Germinal center (tissue), 1 donor: ENCODE results near the gene ACTN1.

Experiments
- DNase-seq: peaks from one replicate; pipeline ENCODE4 v3.0.0; 2012; ENCODE audit warnings: mixed read lengths, low spot score

ACTN1 gene

DNA sequence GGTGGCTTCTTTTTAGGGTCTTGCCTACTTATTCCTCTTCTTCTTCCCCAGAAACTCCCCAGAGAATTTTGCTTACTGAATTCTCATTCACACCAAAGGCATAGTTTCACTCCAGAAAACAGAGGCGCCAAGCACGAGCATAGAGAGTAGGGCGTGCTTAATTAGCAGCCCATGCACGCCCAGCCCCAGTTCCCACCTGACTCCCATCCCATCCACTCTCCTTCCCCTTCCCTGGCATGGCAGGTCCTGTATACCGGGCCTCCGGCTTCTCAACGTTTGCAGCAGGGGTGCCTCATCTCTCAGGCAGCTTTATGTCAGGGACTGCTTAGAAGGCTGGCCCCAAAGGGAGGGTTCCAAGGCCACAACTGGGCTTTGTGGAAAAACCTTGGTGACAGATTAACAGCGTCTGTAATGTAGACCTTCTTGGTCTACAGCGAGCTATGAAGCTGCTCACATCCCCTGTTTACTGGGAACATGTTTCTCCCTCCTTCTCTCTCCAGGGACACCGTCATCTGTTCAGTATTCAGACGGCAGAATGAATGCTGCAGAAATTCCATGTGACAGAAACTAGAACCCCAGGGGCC lies 62.7 kb downstream of the ACTN1 start:
- DNase-seq: no peak

DNA sequence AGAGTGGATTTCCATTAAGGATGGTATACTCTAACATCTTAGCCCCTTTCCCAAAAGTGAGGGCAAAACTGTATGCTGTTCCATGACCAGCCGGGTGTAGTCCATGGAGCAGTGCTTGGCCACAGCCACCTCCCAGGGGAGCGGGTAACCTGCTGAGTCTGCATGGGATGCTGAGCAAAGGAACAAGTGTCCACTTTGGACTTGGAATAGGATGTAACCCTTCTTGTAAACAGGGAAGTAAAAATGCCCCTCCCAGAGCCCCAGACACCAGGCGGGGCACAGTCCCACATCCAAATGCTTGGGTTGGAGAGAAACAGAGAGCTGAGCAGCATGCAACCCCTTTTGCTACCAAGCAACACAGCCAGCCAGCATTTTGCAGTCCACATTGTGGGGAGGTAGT lies 65.6 kb downstream of the ACTN1 start:
- DNase-seq: no peak

DNA sequence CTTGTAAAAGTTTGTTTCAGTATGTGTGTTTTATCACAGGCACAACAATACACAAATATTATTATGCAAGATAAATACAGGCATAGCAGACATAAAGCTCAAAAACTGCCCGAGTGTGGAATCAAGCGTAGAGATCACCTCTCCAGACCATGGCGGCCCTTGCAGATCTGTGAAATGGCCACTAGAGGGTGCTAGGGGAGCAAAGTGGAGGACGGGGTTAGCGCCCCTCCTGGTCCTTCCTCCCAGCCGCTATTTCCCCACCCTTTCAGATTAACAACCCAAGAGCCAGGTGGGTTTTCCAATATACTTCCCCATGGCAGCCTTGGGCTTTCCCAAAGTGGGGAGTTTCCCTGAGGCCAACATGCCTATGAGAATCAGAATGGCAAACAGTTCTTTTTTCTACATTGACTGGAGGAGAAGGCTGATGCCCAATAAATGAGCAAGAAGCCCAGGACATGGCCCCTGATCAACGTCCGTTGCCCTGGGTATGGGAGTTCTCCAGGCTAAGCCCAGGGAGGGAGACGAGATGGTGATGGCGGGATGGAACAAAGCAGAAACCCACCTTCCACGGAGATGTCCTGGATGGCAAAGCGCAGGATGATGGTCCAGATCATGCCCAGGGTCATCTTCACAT lies 67.4 kb downstream of the ACTN1 start:
- peak; percentile 90 for DNase-seq

DNA sequence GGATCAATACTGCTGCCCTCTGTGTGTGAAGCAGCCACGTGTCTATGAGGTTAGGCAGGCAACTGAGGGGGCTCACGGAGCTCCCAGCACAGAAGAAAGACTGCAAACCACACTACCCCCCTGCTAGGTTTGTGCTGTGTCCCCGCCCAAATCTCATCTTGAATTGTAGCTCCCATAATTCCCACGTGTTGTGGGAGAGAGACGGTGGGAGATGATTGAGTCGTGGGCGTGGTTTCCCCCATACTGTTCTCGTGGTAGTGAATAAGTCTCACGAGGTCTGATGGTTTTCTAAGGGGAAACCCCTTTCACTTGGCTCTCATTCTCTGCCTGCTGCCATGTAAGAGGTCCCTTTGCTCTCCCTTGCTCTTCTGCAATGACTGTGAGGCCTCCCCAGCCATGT lies 68.6 kb downstream of the ACTN1 start:
- DNase-seq: no peak

DNA sequence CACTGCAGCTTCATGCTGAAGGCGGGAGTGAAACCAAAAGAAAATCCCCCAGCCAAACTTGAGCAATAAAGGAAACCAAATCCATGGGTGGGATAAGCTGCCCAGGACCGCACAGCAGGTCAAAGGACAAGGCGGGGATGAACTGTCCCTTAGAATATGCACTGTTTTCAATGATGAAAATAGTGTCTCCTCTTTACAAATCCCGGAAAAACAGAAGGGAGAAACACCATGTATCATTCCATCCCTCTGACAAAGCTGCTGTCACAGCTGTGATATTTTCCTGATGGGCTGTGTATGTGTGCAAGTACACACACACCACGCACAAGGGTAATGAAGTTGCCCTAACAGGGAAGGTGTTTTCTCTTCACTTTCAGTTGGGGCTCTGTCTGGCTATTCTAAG lies 70.3 kb downstream of the ACTN1 start:
- DNase-seq: no peak

DNA sequence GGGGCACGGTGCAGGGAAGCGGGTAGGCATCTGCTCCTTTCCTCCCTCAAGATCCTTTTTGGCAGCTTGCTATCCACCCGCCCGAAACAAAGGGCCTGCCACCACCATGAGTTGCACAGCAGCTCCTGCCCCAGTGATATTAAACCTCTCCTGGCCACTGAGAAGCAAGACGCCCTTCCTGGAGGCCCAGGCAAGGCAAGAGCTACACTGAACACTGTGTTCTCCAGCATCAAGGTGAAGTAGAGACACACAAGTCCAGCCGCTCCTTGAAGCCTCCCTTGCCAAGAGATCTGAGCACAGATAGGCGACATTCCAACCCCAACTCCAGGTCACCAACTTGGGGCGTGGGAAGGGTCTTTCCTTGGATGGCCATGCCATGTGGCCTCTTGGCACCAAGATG lies 70.9 kb downstream of the ACTN1 start:
- no peak for DNase-seq

DNA sequence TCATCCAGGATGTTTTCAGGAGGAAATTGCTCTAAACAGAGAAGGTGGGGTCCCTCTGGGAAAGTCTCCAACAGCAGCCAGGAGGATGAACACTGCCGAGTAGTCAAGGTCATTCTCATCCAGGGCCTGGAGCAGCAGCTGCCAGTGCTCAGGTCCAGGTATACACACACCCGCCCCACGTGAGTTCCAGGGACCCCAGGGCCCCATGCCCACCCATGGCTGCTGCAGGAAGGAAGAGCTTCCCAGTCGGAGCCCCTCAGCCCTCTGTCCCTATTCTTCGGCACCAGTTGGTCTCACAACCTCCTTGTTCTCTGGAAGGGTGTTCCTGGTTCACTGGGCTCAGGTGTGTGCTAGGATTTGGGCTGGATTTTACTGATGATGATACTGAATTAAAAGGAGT lies 72.7 kb downstream of the ACTN1 start:
- DNase-seq: no peak

DNA sequence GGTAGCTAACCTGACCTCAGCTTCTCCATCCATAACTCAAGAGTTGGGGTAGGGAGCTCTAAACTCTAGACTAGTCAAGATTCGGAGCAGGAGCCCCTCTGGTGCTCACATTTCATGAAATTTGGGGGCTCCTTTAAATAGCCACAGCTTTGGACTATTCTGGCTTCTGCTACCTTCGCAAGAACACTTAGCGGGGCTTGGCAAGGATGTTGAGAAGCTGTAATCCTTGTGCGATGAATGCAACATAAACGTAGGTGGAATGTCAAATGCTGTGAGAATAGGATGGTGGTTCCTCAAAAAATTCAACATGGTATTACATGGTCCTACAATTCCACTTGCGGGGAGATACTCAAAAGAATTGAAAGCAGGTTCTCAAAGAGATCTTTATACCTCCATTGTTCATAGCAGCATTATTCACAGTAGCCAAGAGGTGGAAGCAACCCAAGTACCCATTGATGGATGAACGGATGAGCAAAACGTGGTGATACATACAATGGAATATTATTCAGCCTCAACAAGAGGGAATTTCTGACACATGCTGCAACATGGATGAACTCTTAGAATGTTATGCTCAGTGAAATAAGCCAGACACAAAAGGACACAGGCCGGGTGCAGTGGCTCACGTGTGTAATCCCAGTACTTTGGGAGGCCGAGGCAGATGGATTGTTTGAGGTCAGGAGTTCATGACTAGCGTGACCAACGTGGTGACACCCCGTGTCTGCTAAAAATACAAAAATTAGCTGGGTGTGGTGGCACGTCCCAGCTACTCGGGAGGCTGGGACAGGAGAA lies 73.8 kb downstream of the ACTN1 start:
- DNase-seq: no peak

DNA sequence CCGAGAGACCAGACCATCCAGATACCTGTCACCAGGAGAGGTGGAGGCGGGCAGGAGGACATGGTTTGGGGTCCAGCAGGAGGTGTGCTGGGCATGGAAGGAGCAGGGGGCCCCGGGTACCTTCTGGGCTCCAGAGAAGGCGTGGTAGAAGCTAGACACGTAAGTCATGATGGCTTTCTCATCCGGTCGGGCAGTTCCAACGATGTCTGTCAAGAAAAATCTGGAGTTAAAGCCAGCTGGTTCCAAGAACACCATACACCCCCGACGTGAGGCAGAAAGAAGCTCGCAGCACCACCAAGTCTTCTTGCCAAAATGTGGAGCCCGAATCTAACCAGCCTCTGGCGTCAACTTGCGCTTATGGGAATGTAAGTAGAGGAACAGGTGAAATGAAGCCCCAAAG lies 76.7 kb downstream of the ACTN1 start:
- no peak for DNase-seq

DNA sequence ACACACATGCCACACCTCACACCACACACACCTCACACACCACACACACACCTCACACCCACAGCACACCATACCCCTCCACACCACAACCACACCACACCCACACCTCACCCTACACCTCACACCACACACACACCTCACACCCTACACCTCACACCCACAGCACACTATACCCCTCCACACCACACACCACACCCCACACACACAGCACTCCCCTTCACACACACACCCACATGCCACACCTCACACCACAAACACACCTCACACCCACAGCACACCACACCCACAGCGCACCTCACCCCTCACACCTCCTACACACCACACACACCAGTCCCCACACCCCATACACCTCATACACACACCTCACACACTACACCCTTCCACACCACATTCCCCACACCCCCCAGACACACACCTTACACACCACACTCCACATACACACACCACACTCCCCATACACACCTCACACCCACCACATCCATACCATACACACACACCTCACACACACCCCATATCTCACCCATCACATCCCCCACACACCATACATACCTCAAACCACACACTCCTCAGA lies 80.0 kb downstream of the ACTN1 start:
- DNase-seq: no peak

DNA sequence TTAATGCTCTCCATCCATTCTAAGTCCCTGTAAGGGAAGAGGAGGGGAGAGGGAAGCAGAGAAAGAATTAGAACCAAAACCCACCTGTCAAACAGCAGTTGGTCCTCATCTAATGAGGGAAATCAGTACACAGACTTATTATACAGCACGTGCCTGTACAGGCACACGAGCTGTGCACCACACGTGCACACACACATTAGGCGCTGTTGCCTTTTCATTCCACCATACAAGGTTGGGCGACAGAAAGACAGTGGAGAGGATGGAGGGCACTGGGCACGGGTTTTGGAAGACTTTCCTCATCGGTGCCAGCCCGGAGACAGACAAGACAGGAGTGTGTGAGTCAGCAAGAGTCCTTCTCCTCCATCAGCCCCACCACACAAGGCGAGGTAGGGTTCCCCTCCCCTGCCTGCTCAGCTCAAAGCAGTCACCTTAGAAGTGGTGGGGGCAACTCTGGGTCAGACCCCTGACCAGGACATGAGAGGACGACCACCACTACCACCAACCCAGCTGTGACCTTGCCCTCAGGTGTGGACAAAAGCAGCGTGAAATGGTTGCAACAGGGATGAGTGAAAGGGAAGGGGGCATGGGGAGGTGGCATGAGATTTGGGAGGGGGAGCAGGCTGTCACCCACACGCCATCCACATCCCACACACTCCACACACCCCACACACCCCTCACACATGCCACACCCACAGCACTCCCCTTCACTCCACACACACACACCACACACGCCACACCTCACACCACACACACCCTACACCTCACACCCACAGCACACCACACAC lies 80.7 kb downstream of the ACTN1 start:
- no peak for DNase-seq

DNA sequence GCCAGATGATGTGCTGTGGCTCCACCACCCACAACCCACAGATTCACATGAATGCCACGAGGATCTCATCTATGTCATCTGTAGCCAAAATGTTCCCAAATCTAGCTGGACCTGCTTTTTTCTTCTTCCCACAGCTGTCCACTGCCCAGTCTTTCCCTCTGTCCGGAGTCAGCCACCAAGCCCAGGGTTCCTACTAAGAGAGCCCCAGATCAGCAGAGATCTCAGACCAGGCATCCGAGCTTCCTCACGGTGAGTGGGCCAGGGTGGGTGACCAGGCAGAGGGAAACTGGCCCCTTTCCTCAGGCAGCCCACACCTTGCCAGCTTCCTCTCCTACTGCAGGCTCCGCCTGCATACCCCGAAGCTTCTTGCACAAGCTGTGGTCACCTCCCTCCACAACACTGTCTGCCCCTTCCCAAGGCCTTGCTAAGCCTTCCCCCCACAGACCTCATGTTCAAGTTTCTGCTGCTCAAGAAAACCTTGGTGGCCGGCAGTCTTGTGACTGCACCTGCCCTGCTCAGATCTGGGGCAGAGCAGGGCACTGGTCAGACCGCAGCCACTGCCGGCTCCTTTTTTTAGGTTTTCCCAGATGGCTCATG lies 81.4 kb downstream of the ACTN1 start:
- DNase-seq: no peak

DNA sequence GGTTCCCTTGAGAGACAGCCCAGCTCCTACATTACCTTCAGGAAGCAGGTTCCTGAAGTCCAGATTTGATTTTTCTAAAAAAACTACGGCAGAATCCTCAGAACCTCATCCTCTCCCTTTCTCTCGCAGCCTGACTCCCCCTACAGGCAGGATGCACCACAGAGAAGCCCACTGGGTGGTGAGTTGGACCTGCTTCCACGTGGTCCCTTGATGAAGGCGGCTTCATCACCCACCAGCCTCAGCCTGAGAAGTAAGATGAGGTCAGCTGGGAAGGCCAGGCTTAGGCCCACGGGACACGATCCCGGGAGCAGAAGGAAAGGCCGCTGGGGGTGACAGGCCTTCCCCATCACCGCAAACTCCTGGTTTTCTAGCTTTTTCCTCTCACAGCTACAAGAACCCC lies 83.0 kb downstream of the ACTN1 start:
- DNase-seq: no peak

DNA sequence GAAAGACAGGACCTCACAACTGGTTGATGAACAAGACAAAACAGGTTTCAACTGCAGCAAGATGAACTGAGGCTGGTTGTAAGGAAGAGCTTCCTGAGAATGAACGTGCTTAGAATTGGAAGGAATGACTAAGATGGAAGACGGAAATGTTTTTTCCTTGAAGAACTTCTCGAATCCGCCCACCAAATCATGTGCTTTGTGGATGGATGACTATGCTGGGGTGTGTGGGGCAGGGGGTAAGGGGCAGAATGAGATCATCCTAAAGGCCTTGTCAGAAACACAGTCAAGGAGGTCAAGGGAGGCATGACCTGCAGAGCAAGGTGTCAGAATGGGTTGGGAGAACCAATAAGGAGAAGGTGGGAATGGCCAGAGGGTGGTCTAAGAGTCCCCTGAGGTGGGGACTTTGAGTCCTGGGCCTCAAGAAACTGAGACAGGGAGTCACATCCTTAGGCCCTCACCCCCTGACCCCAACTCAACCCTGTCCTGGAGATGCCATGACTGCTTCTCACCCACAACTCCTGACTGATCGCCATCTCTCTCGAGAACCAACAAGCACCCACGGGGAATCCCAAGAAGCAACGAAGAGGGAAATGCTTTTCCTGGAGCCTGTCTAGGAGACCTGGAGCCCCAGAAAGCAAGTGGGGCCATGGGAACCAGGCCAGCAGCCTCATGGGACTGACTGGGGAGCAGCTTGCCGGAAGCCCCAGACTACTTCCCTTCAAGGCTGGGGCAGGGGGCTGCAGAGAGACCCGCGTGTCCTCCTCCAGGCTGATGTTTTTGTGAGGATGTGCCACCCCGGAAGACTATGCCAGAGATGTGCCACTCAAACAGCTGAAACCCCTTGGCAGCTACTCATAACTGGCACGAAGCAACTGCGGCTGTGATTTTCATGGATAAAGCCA lies 84.0 kb downstream of the ACTN1 start:
- DNase-seq: no peak

DNA sequence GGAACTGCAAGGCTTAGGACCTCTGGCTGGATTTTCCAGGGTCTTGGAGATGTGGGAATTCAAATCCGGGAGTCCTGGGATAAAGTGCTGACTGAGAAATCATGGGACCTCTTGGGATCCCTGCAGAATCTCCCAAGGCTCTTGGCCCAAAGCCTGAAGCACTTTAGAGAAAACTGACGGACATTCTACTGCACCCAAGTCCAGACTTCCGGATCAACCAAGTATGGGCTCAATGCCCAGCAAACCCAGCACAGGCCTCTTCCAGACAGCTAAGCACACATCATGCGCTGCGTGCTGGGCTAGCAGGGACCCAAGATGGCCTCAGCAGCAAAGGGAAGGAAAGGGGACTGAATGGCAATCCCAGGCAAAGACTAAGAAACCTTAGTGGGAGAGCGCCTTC lies 85.0 kb downstream of the ACTN1 start:
- DNase-seq: no peak

DNA sequence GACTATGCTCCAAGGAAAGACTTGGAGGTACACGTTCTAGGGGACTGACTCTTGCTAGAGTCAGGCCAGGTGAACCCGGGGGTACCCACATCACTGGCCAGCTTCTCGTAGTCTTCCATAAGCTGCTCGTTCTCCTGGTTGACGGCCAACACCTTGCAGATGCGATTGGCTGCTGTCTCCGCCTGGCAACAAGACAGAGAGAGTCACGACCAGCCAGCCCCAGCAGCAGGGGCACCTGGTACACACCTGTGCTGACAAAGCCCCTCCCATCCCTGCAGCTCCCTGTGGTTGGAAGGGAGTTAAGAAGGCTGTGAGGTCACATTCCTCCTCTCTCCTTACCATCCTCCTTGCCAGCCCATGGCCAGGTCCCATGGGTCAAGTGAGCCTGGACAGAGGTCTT lies 85.5 kb downstream of the ACTN1 start:
- DNase-seq: no peak

DNA sequence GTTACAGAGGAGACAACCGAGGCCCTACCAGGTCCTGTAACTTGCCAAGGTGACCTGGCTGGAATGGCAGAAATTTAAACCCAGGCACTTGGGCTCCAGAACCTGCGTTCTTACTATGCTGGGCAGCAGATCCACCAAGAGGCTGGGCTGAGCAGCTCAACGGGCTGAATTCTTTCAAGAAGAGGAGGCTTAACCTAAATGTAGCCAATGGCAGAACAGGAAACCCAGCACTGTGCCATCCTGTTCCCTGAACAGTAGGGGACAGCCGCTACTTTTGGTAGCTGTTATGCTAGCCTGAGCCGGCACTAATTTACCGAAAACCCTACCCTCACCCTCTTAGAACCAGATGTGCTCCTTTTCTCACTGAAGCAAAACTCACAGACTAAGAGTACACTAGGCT lies 86.1 kb downstream of the ACTN1 start:
- DNase-seq: no peak

DNA sequence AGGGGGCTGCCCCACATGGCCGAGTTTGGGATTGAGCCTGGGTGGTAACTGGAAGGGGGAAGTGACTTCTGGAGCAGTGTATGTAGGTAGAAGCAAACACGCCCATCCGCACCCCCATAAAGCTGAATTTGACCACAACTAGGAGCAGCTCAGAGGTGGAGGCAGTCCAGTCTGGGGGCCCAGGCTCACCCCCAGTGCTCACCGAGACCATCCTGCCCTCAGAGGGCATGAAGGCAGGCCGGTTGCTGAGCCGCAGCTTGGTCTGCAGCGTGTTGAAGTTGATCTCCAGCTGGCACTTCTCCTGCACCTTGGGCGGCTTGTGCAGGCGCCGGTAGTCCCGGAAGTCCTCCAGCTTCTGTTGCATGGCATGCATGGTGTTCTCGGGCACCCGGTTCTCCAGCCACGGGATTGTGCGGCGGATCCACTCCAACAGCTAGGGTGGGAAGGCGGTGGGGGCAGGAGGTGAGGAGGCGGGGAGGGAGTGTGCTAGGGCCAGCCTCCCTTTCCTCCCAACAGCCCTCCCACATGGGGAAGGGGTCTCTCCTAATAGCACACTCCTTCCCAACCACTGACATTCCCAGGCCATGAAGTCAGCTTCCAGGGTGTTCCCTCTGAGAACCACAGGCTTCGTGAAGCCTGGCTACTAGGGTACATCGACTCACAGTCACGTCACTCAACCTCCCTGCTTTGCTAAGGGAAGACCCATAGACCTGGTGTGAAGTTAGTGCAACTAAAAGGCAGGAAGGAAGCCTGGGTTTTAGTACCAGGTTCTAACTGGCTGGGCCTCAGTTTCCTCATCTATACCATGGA lies 87.0 kb downstream of the ACTN1 start:
- no peak for DNase-seq

DNA sequence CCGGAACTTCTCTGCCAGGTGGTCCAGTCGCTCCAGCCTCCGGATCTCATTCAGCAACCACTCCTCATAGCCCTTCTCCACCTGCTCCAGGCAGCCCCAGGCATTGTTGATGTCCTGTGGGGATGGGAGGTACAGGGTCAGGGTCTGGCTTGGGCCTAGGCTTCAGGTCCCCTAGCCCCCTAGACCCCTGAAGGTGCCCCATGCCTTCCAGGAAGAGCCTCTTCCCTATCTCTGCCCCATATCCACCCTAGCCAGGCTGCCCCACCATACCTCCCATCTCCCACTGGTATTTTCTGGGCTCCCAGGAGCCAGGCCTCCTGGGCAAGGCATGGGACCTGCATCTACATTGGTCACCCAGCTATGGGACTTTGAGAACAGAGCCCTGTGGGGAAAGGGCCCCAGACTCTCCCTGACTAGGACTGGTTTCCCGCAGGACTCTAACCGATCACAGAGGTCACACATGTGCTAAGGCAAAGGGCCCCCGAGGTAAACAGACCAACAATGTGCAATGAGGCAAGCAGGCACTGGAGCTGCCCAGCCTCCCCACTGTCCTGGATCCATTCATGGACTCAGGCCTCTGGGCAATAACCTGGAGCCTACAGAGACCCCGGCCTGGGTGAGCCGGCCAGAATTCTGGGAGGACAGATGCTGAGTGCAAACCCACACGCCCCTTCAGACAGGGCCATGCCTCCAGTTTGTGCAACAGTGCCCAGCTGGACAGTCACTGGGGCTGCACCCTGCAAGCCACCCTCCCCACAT lies 88.8 kb downstream of the ACTN1 start:
- no peak for DNase-seq
